HepG2 (cell line): ENCODE results near the gene SYNM. TPM values are rescaled to one million over a fixed set of nuclear protein-coding genes. Genes with fewer than 3 reads are reported as not detected.

Experiments
- DDIT3 ChIP-seq: sonication (generic); formaldehyde crosslinking; IDR thresholded peaks from 2 replicates; pipeline ENCODE4 v1.4.0; 2020; ENCODE audit warnings: mild to moderate bottlenecking, missing genetic modification reagents
- DRAP1 ChIP-seq: IDR thresholded peaks from 2 replicates; pipeline ENCODE4 v1.6.1; 2016; ENCODE audit warnings: missing genetic modification reagents, missing compliant biosample characterization
- EP300 ChIP-seq, 3 experiments: sonication (generic) in 1 of 3; formaldehyde crosslinking in 1 of 3; IDR thresholded peaks; 2 replicates each; pipeline versions ENCODE4 v1.5.1 to v1.6.1; 2011 to 2020; ENCODE audit warnings: low read depth in 2 of 3, low read length in 2 of 3, borderline replicate concordance in 1 of 3, improper control_type of control experiment in 1 of 3, mild to moderate bottlenecking in 1 of 3, missing genetic modification reagents in 1 of 3, moderate library complexity in 1 of 3
- GATAD2A ChIP-seq: IDR thresholded peaks from 2 replicates; pipeline ENCODE4 v1.6.1; 2016
- GPBP1L1 ChIP-seq: sonication (generic); formaldehyde crosslinking; IDR thresholded peaks from 2 replicates; pipeline ENCODE4 v1.5.0; 2020; ENCODE audit warnings: mild to moderate bottlenecking, missing genetic modification reagents
- HOXA5 ChIP-seq: sonication (generic); formaldehyde crosslinking; IDR thresholded peaks from 2 replicates; pipeline ENCODE4 v1.4.0; 2020; ENCODE audit warnings: missing genetic modification reagents
- MAFK ChIP-seq, 2 experiments: IDR thresholded peaks in 1 of 2; conservative IDR thresholded peaks in 1 of 2; 2 replicates each; pipeline ENCODE4 v1.6.1; 2011; ENCODE audit warnings: improper control_type of control experiment in 2 of 2, low read length in 2 of 2
- NRL ChIP-seq: sonication (generic); formaldehyde crosslinking; IDR thresholded peaks from 2 replicates; pipeline ENCODE4 v1.5.0; 2020; ENCODE audit warnings: missing genetic modification reagents, mild to moderate bottlenecking, moderate library complexity, borderline replicate concordance
- ONECUT2 ChIP-seq: sonication (generic); formaldehyde crosslinking; IDR thresholded peaks from 2 replicates; pipeline ENCODE4 v1.4.0; 2020; ENCODE audit warnings: missing genetic modification reagents
- PPARG ChIP-seq: conservative IDR thresholded peaks from 2 replicates; pipeline ENCODE4 v1.6.1; 2016; ENCODE audit warnings: missing biosample characterization, missing genetic modification reagents
- RELA ChIP-seq: sonication (generic); formaldehyde crosslinking; IDR thresholded peaks from 2 replicates; pipeline ENCODE4 v1.4.0; 2020; ENCODE audit warnings: missing genetic modification reagents
- TRIM24 ChIP-seq: sonication (generic); formaldehyde crosslinking; IDR thresholded peaks from 2 replicates; pipeline ENCODE4 v1.8.0; 2022; ENCODE audit warnings: mild to moderate bottlenecking, missing genetic modification reagents
- UBTF ChIP-seq: sonication (generic); formaldehyde crosslinking; IDR thresholded peaks from 2 replicates; pipeline ENCODE4 v1.4.0; 2020; ENCODE audit warnings: mild to moderate bottlenecking, missing genetic modification reagents
- ZEB1 ChIP-seq: IDR thresholded peaks from 2 replicates; pipeline ENCODE4 v1.6.1; 2012; ENCODE audit warnings: mild to moderate bottlenecking, low read depth, inconsistent platforms; ENCODE audit not compliant: insufficient replicate concordance
- ZNF34 ChIP-seq: sonication (generic); formaldehyde crosslinking; IDR thresholded peaks from 2 replicates; pipeline ENCODE4 v1.4.0; 2020; ENCODE audit warnings: mild to moderate bottlenecking, missing genetic modification reagents, borderline replicate concordance
- ZNF709 ChIP-seq: sonication (generic); formaldehyde crosslinking; IDR thresholded peaks from 2 replicates; pipeline ENCODE4 v1.5.0; 2020; ENCODE audit warnings: mild to moderate bottlenecking, missing genetic modification reagents
- ZNF749 ChIP-seq: sonication (generic); formaldehyde crosslinking; IDR thresholded peaks from 2 replicates; pipeline ENCODE4 v1.8.0; 2022; ENCODE audit warnings: mild to moderate bottlenecking, missing genetic modification reagents, moderate library complexity, borderline replicate concordance
- polyA plus RNA-seq, 8 experiments: library from polyadenylated mRNA; depleted of rRNA in 3 of 8; stranded (reverse) in 7 of 8; unstranded in 1 of 8; fragments of >200 nt; fragmentation: Illumina TruSeq in 4 of 8; extraction: Trizol in 4 of 8; gene quantifications; 2 replicates each; pipeline versions ENCODE4 v1.2.1 to v1.2.3, GENCODE V29; 2011 to 2016; ENCODE audit warnings: low read depth in 4 of 8, missing spikeins in 1 of 8, mixed read lengths in 1 of 8; ENCODE audit not compliant: insufficient read depth in 1 of 8
- total RNA-seq, 5 experiments: library from RNA; depleted of rRNA; stranded (reverse); fragments of >200 nt; fragmentation: Illumina TruSeq; extraction: Trizol; gene quantifications; 2 replicates each; pipeline ENCODE4 v1.2.3, GENCODE V29; 2016; ENCODE audit warnings: low read depth in 1 of 5
- TF ChIP-seq, protein P1 (sequence below): sonication (generic); formaldehyde crosslinking; IDR thresholded peaks from 2 replicates; pipeline ENCODE4 v1.4.0; 2020; ENCODE audit warnings: missing genetic modification reagents
- TF ChIP-seq, protein P2 (sequence below): sonication (generic); formaldehyde crosslinking; IDR thresholded peaks from 2 replicates; pipeline ENCODE4 v1.4.0; 2020; ENCODE audit warnings: missing genetic modification reagents

Gene SYNM
- total and polyA plus RNA-seq, 2 of the 13 experiments (the other 11 are each of a cell fraction or from before 2014, with no cell fraction given) = 1.1 to 3.7 TPM

- TF ChIP-seq ZNF34 (CRISPR knock-in tag) = no peak
- TF ChIP-seq RELA (CRISPR knock-in tag) = no peak
- no peak for TF ChIP-seq MAFK (conservative IDR thresholded peaks at IDR 0.05 in 1 of 2, IDR thresholded peaks at IDR 0.05 in 1 of 2; ENCODE audit: low read length in 2 of 2)
- no peak for TF ChIP-seq ZEB1
- TF ChIP-seq ZNF749 = no peak
- no peak for TF ChIP-seq EP300 (IDR thresholded peaks at IDR 0.05; ENCODE audit: low read depth in 2 of 2, low read length in 2 of 2)
- no peak for TF ChIP-seq EP300 (CRISPR knock-in tag; IDR thresholded peaks at IDR 0.05; ENCODE audit: borderline replicate concordance)
- TF ChIP-seq ONECUT2 (CRISPR knock-in tag) = no peak
- TF ChIP-seq DDIT3 (CRISPR knock-in tag) = no peak
- TF ChIP-seq ZNF709 (CRISPR knock-in tag) = no peak
- no peak for TF ChIP-seq DRAP1 (CRISPR knock-in tag)
- no peak for TF ChIP-seq GPBP1L1
- TF ChIP-seq HOXA5 = no peak
- TF ChIP-seq TRIM24 (CRISPR knock-in tag) = no peak
- no peak for TF ChIP-seq PPARG (CRISPR knock-in tag)
- TF ChIP-seq, protein P1, sequence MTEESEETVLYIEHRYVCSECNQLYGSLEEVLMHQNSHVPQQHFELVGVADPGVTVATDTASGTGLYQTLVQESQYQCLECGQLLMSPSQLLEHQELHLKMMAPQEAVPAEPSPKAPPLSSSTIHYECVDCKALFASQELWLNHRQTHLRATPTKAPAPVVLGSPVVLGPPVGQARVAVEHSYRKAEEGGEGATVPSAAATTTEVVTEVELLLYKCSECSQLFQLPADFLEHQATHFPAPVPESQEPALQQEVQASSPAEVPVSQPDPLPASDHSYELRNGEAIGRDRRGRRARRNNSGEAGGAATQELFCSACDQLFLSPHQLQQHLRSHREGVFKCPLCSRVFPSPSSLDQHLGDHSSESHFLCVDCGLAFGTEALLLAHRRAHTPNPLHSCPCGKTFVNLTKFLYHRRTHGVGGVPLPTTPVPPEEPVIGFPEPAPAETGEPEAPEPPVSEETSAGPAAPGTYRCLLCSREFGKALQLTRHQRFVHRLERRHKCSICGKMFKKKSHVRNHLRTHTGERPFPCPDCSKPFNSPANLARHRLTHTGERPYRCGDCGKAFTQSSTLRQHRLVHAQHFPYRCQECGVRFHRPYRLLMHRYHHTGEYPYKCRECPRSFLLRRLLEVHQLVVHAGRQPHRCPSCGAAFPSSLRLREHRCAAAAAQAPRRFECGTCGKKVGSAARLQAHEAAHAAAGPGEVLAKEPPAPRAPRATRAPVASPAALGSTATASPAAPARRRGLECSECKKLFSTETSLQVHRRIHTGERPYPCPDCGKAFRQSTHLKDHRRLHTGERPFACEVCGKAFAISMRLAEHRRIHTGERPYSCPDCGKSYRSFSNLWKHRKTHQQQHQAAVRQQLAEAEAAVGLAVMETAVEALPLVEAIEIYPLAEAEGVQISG (CRISPR knock-in tag) = no peak; the same call in 1 of the 2 replicates
- TF ChIP-seq, protein P2, sequence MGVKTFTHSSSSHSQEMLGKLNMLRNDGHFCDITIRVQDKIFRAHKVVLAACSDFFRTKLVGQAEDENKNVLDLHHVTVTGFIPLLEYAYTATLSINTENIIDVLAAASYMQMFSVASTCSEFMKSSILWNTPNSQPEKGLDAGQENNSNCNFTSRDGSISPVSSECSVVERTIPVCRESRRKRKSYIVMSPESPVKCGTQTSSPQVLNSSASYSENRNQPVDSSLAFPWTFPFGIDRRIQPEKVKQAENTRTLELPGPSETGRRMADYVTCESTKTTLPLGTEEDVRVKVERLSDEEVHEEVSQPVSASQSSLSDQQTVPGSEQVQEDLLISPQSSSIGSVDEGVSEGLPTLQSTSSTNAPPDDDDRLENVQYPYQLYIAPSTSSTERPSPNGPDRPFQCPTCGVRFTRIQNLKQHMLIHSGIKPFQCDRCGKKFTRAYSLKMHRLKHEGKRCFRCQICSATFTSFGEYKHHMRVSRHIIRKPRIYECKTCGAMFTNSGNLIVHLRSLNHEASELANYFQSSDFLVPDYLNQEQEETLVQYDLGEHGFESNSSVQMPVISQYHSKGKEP = no peak
- peak; percentile 59; the same call in 1 of the 2 replicates for TF ChIP-seq UBTF
- 0 out of 2 replicates have a peak, but pooled peaks have one; percentile 25 for TF ChIP-seq NRL (CRISPR knock-in tag)
- TF ChIP-seq GATAD2A (CRISPR knock-in tag) = no peak
These were observed 26.7 kb downstream of the SYNM start (continued) for GRCh38 chr15:99131441-99132023.
